ENCODE data around the gene ZBTB16. TPM values are rescaled to one million over a fixed set of nuclear protein-coding genes. Genes with fewer than 3 reads are reported as not detected.
A peak's percentile ranks its signal among the peaks of the same experiment; 100 is the strongest.

ZBTB16 gene
- total and polyA plus RNA-seq, 11 donors, result 15.3 to 130 (median 62.8) TPM

DNA sequence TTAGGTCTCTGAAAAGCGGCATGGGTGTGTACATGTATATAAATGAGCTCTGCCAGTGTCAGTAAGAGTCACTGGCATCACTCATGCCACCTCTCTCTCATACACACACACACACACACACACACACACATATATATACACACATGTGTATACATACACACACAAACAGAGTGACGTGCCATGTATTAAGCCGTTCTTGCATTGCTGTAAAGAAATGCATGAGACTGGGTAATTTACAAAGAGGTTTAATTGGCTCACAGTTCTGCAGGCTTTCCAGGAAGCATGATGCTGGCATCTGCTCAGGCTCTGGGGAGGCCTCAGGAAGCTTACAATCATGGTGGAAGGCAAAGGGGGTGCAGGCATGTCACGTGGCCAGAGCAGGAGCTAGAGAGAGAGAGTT is 131.1 kb downstream of the ZBTB16 start:
- DNase-seq (no peak), ATAC-seq (no peak)
- TF ChIP-seq CTCF (IDR thresholded peaks at IDR 0.05), result no peak
- no peak for TF ChIP-seq POLR2A (IDR thresholded peaks at IDR 0.05)
- intact Hi-C loops (cut with DNase I), result loop anchor here in 2 of 10 donors (10.0 kb wide), 2 partner anchors 54 to 64 kb away; no protein-coding TSS in a partner anchor
- Histone ChIP-seq H3K36me3 (peaks cover 0 to 70% (median 39%) of the 10 kb centered on the region in 9 donors), H3K9me3 (peaks cover 0 to 3% (median 0%) of the 10 kb centered on the region in 12 donors), H3K4me1 (peaks cover 9 to 58% (median 34%) of the 10 kb centered on the region in 12 donors), H3K4me3 (no peak overlapping the region), H3K27me3 (no peaks in the 10 kb centered on the region), H3K27ac (peak overlapping the region in 1 of 12 donors; percentile 4)
- 87 to 97% (median 90%) methylated on average over 3 to 4 of the region's 4 CpGs for WGBS, 4 donors

DNA sequence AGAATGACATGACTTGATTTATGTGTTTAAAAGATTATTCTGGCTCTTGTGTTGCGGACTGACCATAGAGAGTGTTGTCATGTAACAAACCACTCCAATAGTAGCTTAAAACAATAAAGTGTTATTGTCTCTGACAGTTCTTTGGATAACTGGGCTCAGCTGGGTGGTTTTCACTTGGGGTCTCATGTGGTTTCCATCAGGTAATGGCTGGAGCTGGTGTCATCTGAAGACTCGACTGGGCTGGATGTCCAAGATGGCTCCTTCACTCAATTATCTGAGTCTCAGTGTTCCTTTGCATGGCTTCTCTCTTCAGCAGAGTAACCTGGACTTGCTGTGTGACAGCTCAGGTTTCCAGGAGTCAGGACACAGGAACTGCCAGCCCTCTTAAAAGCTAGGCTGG is 132.4 kb downstream of the ZBTB16 start:
- no peak for DNase-seq
- intact Hi-C loops (cut with DNase I), result loop anchor here in 2 of 10 donors (10.0 kb wide), 2 partner anchors 53 to 63 kb away; no protein-coding TSS in a partner anchor
- WGBS, 4 donors, result 50 to 82% (median 80%) methylated on average over 2 of the region's 2 CpGs
- Histone ChIP-seq H3K27ac (peak overlapping the region in 3 of 12 donors; percentile 91 to 96 (median 94)), H3K4me1 (peaks cover 12 to 59% (median 40%) of the 10 kb centered on the region in 12 donors), H3K27me3 (no peaks in the 10 kb centered on the region), H3K4me3 (no peak overlapping the region), H3K36me3 (peaks cover 0 to 65% (median 36%) of the 10 kb centered on the region in 9 donors), H3K9me3 (peaks cover 0 to 3% (median 0%) of the 10 kb centered on the region in 12 donors)
- TF ChIP-seq CTCF (IDR thresholded peaks at IDR 0.05) (no peak), POLR2A (IDR thresholded peaks at IDR 0.05) (no peak)
- ATAC-seq, result no peak

DNA sequence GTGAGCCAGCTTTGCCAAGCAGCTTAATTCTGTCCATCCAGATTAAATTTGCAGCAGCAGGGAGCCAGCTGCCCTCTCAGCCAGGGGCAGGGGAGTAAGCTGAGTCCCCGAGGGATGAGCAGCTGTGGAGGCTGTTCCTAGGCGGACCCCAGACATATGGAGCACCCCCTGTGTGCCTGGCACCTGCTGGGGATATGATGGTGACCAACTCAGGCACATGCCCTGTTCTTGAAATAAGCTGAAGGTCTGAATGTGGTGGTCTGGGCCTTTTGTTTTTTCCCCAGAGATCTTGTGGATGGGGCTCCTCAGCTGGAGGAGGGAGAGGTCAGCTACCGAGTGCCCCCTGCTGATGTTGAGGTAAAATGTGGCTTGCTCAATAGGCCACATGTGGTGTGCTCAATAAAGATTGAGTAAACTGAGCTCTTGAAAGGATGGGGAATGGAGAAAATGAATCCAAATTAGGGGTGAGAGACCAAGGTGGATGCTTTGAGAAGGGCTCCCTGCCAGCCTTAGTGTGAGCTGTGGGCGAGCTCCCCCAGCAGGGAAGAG is 133.4 kb downstream of the ZBTB16 start:
- DNase-seq, result no peak
- Histone ChIP-seq H3K4me1 (peaks cover 16 to 66% (median 45%) of the 10 kb centered on the region in 12 donors), H3K27me3 (no peaks in the 10 kb centered on the region), H3K27ac (peak overlapping the region in 7 of 12 donors; percentile 12 to 96 (median 91)), H3K9me3 (peaks cover 0 to 3% (median 0%) of the 10 kb centered on the region in 12 donors), H3K36me3 (peaks cover 0 to 55% (median 26%) of the 10 kb centered on the region in 9 donors), H3K4me3 (no peak overlapping the region)
- ATAC-seq, result no peak
- intact Hi-C loops (cut with DNase I), result loop anchor here in 2 of 10 donors (10.0 kb wide), 2 partner anchors 52 to 62 kb away; no protein-coding TSS in a partner anchor
- no peak for TF ChIP-seq POLR2A (IDR thresholded peaks at IDR 0.05)
- peak in 1 of 12 donors; percentile 9 for TF ChIP-seq CTCF (IDR thresholded peaks at IDR 0.05)
- 84 to 100% (median 88%) methylated on average over 2 to 4 of the region's 4 CpGs for WGBS, 4 donors

Measured in heart left ventricle (tissue), 16 donors.